ENCODE measurements around the gene COL8A1. TPM values are rescaled to one million over a fixed set of nuclear protein-coding genes. Genes with fewer than 3 reads are reported as not detected.

COL8A1 gene
- total and polyA plus RNA-seq, 8 donors, result 0.31 to 16.5 (median 6.6) TPM

DNA sequence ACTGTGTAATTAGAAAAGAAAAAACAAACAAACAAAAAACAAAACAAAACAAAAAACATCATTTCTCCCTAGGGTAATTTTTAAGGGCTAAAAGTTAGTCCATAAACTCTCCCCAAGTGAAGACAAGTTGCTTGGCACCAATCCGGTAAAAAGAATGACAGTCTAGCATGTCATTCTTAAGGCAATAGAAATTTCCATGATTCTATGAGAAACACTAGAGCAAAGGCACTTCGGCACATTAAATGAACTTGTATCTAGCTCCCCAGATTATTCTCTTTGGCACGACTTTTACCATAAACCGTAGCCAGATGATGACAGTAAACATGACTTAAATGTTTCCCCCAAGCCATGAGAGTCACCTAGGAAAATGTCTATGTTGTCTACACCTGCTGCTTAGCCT is 10.1 kb downstream of the COL8A1 start:
- DNase-seq, result no peak
- TF ChIP-seq, protein P1, sequence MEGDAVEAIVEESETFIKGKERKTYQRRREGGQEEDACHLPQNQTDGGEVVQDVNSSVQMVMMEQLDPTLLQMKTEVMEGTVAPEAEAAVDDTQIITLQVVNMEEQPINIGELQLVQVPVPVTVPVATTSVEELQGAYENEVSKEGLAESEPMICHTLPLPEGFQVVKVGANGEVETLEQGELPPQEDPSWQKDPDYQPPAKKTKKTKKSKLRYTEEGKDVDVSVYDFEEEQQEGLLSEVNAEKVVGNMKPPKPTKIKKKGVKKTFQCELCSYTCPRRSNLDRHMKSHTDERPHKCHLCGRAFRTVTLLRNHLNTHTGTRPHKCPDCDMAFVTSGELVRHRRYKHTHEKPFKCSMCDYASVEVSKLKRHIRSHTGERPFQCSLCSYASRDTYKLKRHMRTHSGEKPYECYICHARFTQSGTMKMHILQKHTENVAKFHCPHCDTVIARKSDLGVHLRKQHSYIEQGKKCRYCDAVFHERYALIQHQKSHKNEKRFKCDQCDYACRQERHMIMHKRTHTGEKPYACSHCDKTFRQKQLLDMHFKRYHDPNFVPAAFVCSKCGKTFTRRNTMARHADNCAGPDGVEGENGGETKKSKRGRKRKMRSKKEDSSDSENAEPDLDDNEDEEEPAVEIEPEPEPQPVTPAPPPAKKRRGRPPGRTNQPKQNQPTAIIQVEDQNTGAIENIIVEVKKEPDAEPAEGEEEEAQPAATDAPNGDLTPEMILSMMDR (IDR thresholded peaks at IDR 0.05), result no peak
- no peak for TF ChIP-seq POLR2A (IDR thresholded peaks at IDR 0.05)
- TF ChIP-seq EP300 (IDR thresholded peaks at IDR 0.05), result no peak
- TF ChIP-seq POLR2AphosphoS5 (IDR thresholded peaks at IDR 0.05), result no peak
- Histone ChIP-seq H3K27ac (peak overlapping the region in 4 of 5 donors; percentile 5 to 33 (median 14)), H3K27me3 (no peaks in the 10 kb centered on the region), H3K4me1 (peaks cover 0 to 28% (median 3%) of the 10 kb centered on the region in 4 donors), H3K36me3 (no peaks in the 10 kb centered on the region), H3K4me3 (no peak overlapping the region), H3K9me3 (no peaks in the 10 kb centered on the region)
- 68 to 80% (median 78%) methylated on average over 4 of the region's 4 CpGs for WGBS, 5 donors
- intact Hi-C loops (cut with DNase I; ENCODE audit: low total_unique reads), result no loop called here

DNA sequence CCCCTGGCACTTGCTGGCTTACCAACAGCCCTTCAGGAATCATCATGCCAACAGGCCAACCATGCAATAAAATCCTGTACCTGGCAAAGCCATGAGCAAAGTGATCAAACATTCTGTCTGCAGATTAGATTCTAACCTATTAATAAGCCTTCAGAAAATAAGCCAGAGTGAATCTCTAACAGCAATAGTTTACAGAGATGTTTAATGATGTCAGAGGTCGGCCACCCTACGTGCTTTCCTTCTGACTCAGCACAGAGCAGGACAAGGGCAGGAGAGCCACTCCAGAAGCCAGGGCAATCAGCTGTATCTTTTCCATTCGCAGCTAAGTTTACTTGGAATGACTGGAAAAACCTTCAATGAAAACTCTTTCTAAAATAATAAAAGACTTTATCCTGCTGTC is 13.1 kb downstream of the COL8A1 start:
- Histone ChIP-seq H3K27ac (no peak overlapping the region), H3K36me3 (no peaks in the 10 kb centered on the region), H3K9me3 (no peaks in the 10 kb centered on the region), H3K27me3 (no peaks in the 10 kb centered on the region), H3K4me1 (peaks cover 0 to 20% (median 0%) of the 10 kb centered on the region in 4 donors), H3K4me3 (no peak overlapping the region)
- peak in 1 of 2 donors; percentile 48 for DNase-seq
- no peak for TF ChIP-seq POLR2A (IDR thresholded peaks at IDR 0.05)
- TF ChIP-seq EP300 (IDR thresholded peaks at IDR 0.05), result no peak
- TF ChIP-seq, protein P1 (IDR thresholded peaks at IDR 0.05), result no peak
- no peak for TF ChIP-seq POLR2AphosphoS5 (IDR thresholded peaks at IDR 0.05)
- WGBS, 5 donors, result 29 to 49% (median 45%) methylated on average over 3 of the region's 3 CpGs
- intact Hi-C loops (cut with DNase I; ENCODE audit: low total_unique reads), result no loop called here

DNA sequence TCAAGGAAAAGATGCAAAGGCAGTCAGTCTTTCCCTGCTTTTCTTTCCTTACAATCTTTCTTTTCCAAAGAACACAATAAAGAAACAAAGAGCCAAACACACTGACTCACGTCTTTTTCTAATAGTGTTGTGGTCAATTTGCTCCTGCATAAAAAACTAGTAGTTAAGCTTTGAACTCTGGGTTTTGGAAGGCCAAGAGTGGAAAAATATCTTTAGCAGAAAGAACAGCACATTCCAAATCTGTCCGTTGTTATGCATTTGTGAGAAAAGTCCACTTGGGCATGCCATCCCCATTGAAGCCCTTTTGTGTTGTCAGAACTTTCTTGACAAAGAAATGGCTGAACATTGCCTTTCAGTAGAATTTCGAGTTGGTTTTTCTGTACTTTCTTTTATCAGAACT is 18.2 kb downstream of the COL8A1 start:
- intact Hi-C loops (cut with DNase I; ENCODE audit: low total_unique reads), result no loop called here
- Histone ChIP-seq H3K4me1 (peaks cover 0 to 2% (median 0%) of the 10 kb centered on the region in 4 donors), H3K4me3 (no peak overlapping the region), H3K9me3 (no peaks in the 10 kb centered on the region), H3K27me3 (no peaks in the 10 kb centered on the region), H3K27ac (no peak overlapping the region), H3K36me3 (no peaks in the 10 kb centered on the region)
- WGBS, 5 donors, result 55 to 63% (median 59%) methylated on average over 3 of the region's 3 CpGs
- DNase-seq, result no peak
- TF ChIP-seq EP300 (IDR thresholded peaks at IDR 0.05) (no peak), POLR2A (IDR thresholded peaks at IDR 0.05) (no peak), POLR2AphosphoS5 (IDR thresholded peaks at IDR 0.05) (no peak)
- TF ChIP-seq, protein P1 (IDR thresholded peaks at IDR 0.05), result no peak

GRCh38 chr3:99658274-99658673 is 19.9 kb downstream of the COL8A1 start:
- TF ChIP-seq, protein P1 (IDR thresholded peaks at IDR 0.05), result no peak
- TF ChIP-seq EP300 (IDR thresholded peaks at IDR 0.05), result no peak
- no peak for TF ChIP-seq POLR2AphosphoS5 (IDR thresholded peaks at IDR 0.05)
- TF ChIP-seq POLR2A (IDR thresholded peaks at IDR 0.05), result no peak
- intact Hi-C loops (cut with DNase I; ENCODE audit: low total_unique reads), result no loop called here

More at GRCh38 chr3:99658274-99658673, 19.9 kb downstream of the COL8A1 start:
- Histone ChIP-seq H3K36me3 (no peaks in the 10 kb centered on the region), H3K4me3 (no peak overlapping the region), H3K27ac (no peak overlapping the region), H3K27me3 (no peaks in the 10 kb centered on the region), H3K4me1 (no peaks in the 10 kb centered on the region), H3K9me3 (no peaks in the 10 kb centered on the region)
- DNase-seq, result no peak
- 50 to 73% (median 62%) methylated on average over 2 of the region's 2 CpGs for WGBS, 5 donors

All from stomach (tissue), 9 donors.